ENCODE data around the gene CIDEA. TPM values are rescaled to one million over a fixed set of nuclear protein-coding genes. Genes with fewer than 3 reads are reported as not detected.

CIDEA gene
- total RNA-seq, 1 donor from 2014 or later: not detected

DNA sequence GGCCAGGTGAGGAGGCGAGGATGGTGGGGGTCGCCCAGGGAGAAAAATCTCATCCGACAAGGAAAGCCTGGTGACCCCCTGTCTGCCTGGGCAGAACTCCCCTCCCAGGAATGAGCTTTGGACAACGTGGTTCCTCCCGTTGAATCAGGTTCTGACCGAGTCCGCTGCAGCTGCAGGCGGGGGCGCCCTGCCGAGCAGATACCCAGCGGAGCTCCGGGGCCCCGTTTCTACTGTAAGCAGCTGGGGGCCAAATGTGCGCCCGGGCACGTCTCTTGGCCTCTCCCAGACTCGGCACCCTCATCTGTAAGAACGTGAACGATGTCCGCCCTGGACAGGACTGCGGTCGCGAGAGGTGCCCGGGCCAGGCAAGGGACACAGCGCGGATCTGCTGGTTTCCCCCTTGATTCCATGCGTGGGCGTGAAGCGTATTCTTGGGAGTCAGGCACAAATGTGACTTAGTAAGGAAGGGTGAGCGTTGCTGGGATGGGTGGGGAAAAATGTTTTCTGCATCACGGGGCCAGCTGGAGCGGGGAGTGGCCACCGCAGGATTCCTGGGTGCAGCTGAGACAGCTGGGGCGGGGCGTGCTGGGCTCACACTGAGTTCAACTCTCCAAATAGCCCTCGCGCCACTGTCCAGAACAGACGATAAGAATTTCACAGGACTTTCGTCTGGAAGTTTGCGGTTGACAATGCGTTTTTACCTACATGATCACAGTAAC lies 33.7 kb downstream of the CIDEA start:
- peaks cover 34% of the 10 kb centered on the region for H3K27me3 ChIP-seq
- DNase-seq: peak; percentile 89
- peaks cover 12% of the 10 kb centered on the region for H3K4me1 ChIP-seq
- ATAC-seq: peak; percentile 92
- TF ChIP-seq, protein P1, sequence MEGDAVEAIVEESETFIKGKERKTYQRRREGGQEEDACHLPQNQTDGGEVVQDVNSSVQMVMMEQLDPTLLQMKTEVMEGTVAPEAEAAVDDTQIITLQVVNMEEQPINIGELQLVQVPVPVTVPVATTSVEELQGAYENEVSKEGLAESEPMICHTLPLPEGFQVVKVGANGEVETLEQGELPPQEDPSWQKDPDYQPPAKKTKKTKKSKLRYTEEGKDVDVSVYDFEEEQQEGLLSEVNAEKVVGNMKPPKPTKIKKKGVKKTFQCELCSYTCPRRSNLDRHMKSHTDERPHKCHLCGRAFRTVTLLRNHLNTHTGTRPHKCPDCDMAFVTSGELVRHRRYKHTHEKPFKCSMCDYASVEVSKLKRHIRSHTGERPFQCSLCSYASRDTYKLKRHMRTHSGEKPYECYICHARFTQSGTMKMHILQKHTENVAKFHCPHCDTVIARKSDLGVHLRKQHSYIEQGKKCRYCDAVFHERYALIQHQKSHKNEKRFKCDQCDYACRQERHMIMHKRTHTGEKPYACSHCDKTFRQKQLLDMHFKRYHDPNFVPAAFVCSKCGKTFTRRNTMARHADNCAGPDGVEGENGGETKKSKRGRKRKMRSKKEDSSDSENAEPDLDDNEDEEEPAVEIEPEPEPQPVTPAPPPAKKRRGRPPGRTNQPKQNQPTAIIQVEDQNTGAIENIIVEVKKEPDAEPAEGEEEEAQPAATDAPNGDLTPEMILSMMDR (IDR thresholded peaks at IDR 0.05): no peak
- no peaks in the 10 kb centered on the region for H3K36me3 ChIP-seq
- H3K4me3 ChIP-seq: peak overlapping the region; percentile 45
- no peaks in the 10 kb centered on the region for H3K9me3 ChIP-seq
- H3K27ac ChIP-seq: peak overlapping the region; percentile 70
- intact Hi-C loops (cut with DNase I): no loop called here

GRCh38 chr18:12288403-12288755 lies 34.2 kb downstream of the CIDEA start:
- DNase-seq: no peak
- intact Hi-C loops (cut with DNase I): no loop called here
- H3K27ac ChIP-seq: peak overlapping the region; percentile 55
- no peaks in the 10 kb centered on the region for H3K9me3 ChIP-seq
- ATAC-seq: peak; percentile 1
- peaks cover 12% of the 10 kb centered on the region for H3K4me1 ChIP-seq
- TF ChIP-seq, protein P1 (IDR thresholded peaks at IDR 0.05): no peak
- H3K36me3 ChIP-seq: no peaks in the 10 kb centered on the region
- peaks cover 34% of the 10 kb centered on the region for H3K27me3 ChIP-seq
- peak overlapping the region; percentile 45 for H3K4me3 ChIP-seq

DNA sequence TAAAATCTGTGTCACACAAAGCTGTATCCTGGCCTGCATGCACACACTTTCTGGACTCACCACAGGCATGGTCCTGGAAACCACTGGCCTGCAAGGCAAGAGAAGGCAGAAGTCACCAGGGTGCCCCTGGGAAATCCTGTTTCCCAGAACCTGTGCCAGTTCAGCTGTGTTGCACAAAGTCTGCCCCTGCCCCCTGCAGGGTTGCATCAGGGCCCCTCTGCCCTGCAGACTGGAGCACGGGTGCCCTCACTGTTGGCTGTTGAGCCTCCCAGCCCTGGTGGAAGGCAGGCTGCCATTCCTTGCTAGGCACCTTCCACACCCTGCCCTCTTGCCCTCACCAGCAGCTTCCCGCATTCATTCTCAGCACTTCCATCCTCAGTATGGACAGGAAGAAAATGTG lies 35.9 kb downstream of the CIDEA start:
- no peak overlapping the region for H3K4me3 ChIP-seq
- H3K4me1 ChIP-seq: peaks cover 12% of the 10 kb centered on the region
- no peaks in the 10 kb centered on the region for H3K9me3 ChIP-seq
- ATAC-seq (no peak), DNase-seq (peak; percentile 41)
- H3K27me3 ChIP-seq: peaks cover 34% of the 10 kb centered on the region
- H3K36me3 ChIP-seq: no peaks in the 10 kb centered on the region
- intact Hi-C loops (cut with DNase I): no loop called here
- H3K27ac ChIP-seq: no peak overlapping the region
- TF ChIP-seq, protein P1 (IDR thresholded peaks at IDR 0.05): no peak

DNA sequence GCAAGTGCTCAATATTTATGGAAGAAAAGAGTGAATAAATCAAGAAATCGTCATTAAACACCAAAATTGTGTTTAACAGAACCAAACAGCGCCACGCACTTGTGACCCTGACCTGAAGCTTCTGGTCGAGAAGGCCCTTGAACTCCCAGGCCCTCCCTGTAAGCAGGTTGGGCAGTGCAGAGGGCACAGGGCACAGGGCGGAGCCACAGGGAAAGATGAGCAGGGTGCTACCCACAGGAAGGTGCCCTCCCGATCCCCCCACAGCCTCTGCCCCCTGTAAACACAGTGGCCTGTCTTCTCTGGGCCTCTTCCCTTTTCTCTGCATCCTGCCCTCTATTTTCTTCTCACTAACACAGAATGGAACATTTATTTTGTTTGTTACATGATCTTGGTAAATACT lies 37.0 kb downstream of the CIDEA start:
- TF ChIP-seq, protein P1 (IDR thresholded peaks at IDR 0.05): no peak
- ATAC-seq (no peak), DNase-seq (peak; percentile 27)
- H3K27ac ChIP-seq: no peak overlapping the region
- no peak overlapping the region for H3K4me3 ChIP-seq
- intact Hi-C loops (cut with DNase I): no loop called here
- H3K9me3 ChIP-seq: no peaks in the 10 kb centered on the region
- H3K4me1 ChIP-seq: peaks cover 12% of the 10 kb centered on the region
- no peaks in the 10 kb centered on the region for H3K36me3 ChIP-seq
- H3K27me3 ChIP-seq: peaks cover 34% of the 10 kb centered on the region

DNA sequence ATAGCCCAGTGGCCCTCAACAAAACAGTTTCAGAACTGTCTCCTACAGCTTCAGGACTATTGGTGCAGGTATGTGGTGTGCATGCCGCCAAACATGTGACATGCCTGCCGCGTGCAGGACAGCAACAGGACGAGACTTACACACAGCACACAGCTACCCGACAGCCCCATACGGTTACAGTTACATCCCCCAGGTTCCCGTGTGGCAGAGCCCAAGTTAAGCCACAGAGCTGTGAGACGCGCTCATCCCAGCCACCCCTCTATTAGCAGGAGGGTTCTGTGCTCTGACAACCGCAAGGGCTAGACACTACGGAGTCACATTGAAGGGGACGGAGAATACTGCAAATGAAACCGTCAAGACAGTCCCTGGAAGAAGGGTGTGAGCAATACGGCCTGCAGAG lies 37.5 kb downstream of the CIDEA start:
- intact Hi-C loops (cut with DNase I): no loop called here
- Histone ChIP-seq H3K36me3 (no peaks in the 10 kb centered on the region), H3K27ac (no peak overlapping the region), H3K4me3 (no peak overlapping the region), H3K27me3 (peaks cover 34% of the 10 kb centered on the region), H3K4me1 (peaks cover 12% of the 10 kb centered on the region), H3K9me3 (no peaks in the 10 kb centered on the region)
- ATAC-seq (no peak), DNase-seq (peak; percentile 25)
- TF ChIP-seq, protein P1 (IDR thresholded peaks at IDR 0.05): no peak
